ENCODE results near the gene PRKCE.
"Not testable (repeated sequence)": the region's sequence is repeated elsewhere in the genome, so short reads cannot be mapped to it uniquely, and the experiment has no call there.

PRKCE gene

GRCh38 chr2:46184794-46185583, 533.5 kb downstream of the PRKCE start:
- DNase-seq: no peak

- no peak for DNase-seq
These were observed 535.7 kb downstream of the PRKCE start for GRCh38 chr2:46187112-46187618.

- no peak for DNase-seq
These were observed 536.7 kb downstream of the PRKCE start for GRCh38 chr2:46188041-46188716.

- DNase-seq: no peak
These were observed 541.9 kb downstream of the PRKCE start for GRCh38 chr2:46193356-46193755.

GRCh38 chr2:46193855-46194254, 542.4 kb downstream of the PRKCE start:
- DNase-seq: no peak

- DNase-seq: no peak
These were observed 543.4 kb downstream of the PRKCE start for GRCh38 chr2:46194856-46195255.

- no peak for DNase-seq
These were observed 544.3 kb downstream of the PRKCE start for GRCh38 chr2:46195819-46196218.

GRCh38 chr2:46196871-46197462, 545.5 kb downstream of the PRKCE start:
- no peak for DNase-seq

GRCh38 chr2:46197672-46198071, 546.2 kb downstream of the PRKCE start:
- DNase-seq: no peak

- no peak for DNase-seq
These were observed 546.8 kb downstream of the PRKCE start for GRCh38 chr2:46198164-46198883.

GRCh38 chr2:46198966-46199365, 547.5 kb downstream of the PRKCE start:
- no peak for DNase-seq

GRCh38 chr2:46200100-46200690, 548.7 kb downstream of the PRKCE start:
- DNase-seq: no peak

- DNase-seq: no peak
These were observed 549.6 kb downstream of the PRKCE start for GRCh38 chr2:46200861-46201605.

- no peak for DNase-seq
These were observed 551.0 kb downstream of the PRKCE start for GRCh38 chr2:46202453-46202852.

- no peak for DNase-seq
These were observed 551.5 kb downstream of the PRKCE start for GRCh38 chr2:46202987-46203386.

- not testable (repeated sequence) for DNase-seq
These were observed 552.2 kb downstream of the PRKCE start for GRCh38 chr2:46203636-46204035.

GRCh38 chr2:46207591-46207990, 556.1 kb downstream of the PRKCE start:
- no peak for DNase-seq

GRCh38 chr2:46208766-46209165, 557.3 kb downstream of the PRKCE start:
- no peak for DNase-seq

- DNase-seq: no peak
These were observed 558.6 kb downstream of the PRKCE start for GRCh38 chr2:46210063-46210462.

- no peak for DNase-seq
These were observed 560.0 kb downstream of the PRKCE start for GRCh38 chr2:46211461-46211860.

- DNase-seq: no peak
These were observed 562.4 kb downstream of the PRKCE start for GRCh38 chr2:46213906-46214305.

- DNase-seq: no peak
These were observed 564.7 kb downstream of the PRKCE start for GRCh38 chr2:46216213-46216612.

All from NCI-H1105 (cell line).